ENCODE measurements around the gene PMIS2.
"Not testable (repeated sequence)": the region's sequence is repeated elsewhere in the genome, so short reads cannot be mapped to it uniquely, and the experiment has no call there.

The PMIS2 gene

DNA sequence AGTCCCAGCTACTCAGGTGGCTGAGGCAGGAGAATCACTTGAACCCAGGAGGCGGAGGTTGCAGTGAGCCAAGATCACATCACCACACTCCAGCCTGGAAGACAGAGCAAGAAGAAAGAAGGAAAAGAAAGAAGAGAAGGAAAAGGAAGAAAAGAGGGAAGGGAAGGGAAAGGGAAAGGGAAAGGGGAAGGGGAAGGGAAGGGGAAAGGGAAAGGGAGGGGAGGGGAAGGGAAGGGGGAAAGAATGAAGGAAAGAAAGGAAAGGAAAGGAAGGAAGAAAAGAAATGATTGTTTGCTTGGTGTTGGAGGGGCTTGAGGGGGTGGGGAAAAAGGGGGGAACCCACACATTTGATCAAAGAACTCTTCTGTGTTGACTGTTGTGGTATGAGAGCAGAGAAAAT is 10.0 kb downstream of the PMIS2 start:
- no peak for DNase-seq

DNA sequence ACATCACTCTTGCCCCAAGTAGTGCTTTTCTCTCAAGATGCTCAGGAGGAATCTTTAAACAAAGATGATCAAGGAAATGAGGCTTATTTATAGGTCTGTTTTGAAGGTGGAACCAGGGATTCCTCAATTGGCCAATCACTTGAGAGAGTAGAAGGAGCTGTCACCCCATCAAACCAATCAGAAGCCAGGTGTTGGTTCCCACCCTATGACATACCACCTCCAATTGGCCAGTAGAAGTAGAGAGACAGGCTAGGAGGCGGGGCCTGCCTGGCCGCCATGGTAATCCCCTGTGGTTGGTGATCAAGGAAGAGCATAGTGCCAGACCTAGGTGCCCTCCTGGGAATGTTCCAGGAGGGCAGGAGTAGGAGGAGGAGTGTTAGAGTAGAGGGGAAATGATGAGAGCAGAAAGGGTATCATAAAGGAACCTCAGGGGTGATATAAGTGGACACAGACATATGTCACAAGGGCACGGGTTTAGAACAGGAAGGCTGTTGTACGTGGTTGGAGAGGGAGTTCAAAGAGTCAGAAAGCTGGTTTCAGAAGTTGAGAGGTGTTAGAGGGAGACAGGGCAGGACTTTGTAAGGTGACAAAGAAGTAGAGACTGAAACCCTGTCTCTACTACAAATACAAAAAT is 10.5 kb downstream of the PMIS2 start:
- no peak for DNase-seq

DNA sequence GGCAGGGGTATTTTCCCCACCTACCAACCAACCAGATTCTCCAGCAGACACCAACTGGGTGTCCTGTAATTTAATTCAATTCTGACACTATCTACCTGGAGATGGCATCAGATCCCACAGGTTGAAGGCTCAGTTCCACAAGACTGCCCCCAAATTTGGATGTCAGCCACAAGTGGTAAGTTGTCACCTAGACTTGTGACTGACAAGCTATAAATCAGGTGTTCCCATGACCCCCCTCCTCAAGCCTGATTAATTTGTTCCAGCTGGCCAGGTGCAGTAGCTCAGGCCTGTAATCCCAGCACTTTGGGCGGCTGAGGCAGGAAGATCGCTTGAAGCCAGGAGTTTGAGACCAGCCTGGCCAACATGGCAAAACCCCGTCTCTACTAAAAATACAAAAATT is 16.0 kb downstream of the PMIS2 start:
- DNase-seq = no peak

DNA sequence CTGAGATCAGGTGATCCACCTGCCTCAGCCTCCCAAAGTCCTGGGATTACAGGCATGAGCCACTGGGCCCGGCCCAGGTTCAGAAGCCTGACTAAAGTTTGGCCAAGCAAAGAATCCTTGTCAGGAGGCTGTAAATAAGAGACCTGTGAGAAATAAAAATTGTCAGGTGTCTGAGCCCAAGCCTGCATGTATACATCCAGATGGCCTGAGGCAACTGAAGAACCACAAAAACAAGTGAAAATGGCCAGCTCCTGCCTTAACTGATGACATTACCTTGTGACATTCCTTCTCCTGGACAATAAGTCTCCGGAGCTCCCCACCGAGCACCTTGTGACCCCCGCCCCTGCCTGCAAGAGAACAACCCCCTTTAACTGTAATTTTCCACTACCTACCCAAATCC is 18.5 kb downstream of the PMIS2 start:
- DNase-seq = not testable (repeated sequence)

DNA sequence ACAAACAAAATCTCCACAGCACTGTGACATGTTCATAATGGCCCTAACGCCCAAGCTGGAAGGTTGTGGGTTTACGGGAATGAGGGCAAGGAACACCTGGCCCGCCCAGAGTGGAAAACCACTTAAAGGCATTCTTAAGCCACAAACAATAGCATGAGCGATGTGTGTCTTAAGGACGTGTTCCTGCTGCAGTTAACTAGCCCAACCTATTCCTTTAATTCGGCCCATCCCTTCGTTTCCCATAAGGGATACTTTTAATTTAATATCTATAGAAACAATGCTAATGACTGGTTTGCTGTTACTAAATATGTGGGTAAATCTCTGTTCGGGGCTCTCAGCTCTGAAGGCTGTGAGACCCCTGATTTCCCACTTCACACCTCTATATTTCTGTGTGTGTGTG is 21.2 kb downstream of the PMIS2 start:
- not testable (repeated sequence) for DNase-seq

DNA sequence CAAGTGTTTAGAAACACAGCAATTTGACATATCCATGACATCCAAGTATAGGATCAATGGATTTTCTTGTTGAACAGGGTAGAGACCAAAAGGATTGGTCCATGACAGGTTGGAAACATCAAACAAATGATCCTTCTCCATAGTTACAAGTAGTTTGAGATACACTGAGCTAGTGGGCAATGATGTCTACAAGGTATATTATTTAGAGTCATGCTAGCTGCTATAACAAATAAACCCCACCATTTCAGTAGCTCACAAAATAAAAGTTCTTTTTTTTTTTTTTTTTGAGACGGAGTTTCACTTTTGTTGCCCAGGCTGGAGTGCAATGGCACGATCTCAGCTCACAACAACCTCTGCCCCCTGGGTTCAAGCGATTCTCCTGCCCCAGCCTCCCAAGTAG is 21.7 kb downstream of the PMIS2 start:
- no peak for DNase-seq

DNA sequence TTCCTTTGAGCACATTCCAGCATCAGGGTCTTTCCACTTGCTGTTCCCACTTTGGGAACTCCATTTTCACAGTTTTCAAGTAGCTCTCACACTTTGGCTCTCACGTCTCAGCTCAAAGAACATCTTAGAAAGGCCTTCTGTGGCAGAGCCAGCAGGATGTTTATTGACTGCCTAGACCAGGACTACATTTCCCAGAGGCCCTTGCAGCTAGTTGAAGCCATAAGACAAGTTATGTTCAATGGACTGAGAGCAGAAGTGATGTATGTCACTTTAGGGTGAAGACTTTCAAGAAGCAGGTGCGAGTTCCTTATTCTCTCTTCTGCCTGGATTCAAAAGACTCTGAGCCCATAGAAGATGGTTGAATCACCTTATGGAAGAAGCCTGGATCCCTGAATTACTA is 22.3 kb downstream of the PMIS2 start:
- no peak for DNase-seq

DNA sequence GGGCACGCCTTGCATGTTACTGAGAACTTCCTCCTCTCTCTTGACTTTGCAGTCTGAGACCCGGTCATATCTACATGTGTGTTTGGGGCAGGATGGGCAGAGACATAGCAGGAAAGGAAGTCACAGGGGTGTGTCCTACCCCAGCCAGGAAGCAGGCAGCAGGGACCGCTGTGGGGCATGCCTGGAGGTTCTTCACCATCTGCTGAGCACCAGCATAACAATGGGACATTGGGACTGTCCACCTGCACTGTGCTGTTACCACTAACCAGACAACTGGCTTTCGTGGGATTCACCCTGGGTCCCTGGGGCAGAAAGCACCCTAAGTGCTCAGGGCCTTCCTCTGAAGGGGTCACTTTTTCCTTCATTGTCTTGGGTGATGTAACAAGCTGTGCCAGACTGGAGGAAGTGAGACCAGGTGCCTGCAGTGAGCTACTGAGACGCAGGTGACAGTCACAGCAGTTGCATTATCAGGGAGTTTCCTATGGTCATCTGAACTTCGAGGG is 23.9 kb downstream of the PMIS2 start:
- DNase-seq = no peak

DNA sequence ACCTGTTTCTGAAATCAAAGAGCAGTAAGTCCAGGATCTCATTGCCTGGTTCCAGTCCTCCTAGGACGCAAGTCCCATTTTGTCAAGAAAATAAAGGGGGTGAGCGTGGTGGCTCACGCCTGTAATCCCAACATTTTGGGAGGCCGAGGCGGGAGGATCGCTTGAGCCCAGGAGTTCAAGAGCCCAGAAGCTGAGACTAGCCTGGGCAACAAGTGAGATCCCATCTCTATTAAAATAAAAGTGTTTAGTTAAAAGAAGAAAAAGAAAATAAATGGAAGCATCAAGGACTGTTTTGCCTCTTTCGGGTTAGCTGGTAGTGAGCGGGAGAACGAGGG is 26.2 kb downstream of the PMIS2 start:
- no peak for DNase-seq

DNA sequence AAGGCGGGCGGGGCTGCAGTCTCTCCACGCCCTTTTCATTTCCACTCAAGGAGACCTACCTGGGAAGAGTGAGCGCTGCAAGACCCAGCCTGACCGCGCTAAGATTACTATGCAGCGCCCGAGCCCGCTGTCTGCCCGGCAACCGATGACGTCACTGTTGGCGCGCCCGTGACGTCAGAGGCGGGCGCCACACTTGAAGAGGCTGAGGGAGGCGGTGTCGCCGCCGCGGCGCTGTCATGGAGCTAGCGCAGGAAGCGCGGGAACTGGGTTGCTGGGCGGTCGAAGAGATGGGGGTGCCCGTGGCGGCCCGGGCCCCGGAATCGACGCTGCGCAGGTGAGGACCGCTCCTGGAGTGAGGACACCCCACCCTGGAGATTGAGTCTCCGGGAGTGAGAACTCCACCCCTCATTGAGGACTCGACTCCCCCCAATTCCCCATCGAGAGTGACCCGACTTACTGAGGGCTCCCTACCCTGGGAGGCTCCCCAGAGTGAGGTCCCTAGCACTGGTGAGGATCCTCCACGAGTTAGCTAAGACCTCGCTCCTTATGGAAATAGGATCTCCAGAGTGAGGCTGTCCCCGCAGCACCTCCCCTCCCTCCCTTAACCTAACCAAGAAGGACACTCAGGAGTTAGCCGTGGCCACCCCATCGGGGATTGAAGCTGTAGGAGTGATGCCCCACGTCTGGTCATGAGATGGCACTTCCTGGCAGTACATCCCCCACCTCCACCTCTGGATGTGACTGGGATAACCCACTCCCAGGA is 26.8 kb downstream of the PMIS2 start, which contains the start of gene HAUS5:
Gene HAUS5, plus strand, starts transcription at position 177 of the 763 bp plus-strand sequence. Its CDS starts 60 bp downstream, at position 237.
- DNase-seq = peak; percentile 86

DNA sequence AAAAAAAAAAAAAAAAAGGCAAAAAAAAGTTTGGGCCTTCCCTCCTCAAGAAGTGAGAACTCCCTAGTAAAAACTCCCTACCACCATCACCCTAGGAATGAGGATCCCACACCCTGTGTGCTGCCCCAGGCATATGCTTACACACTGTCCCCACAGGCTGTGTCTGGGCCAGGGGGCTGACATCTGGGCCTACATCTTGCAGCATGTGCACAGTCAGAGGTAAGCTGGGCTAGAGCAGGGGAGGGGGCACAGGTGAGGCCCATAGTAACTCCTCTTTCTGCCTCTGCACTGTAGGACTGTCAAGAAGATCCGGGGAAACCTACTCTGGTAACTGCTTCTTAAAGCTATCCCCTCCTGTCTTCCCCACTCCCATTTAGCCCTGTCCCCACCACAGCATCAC is 27.6 kb downstream of the PMIS2 start:
- DNase-seq = no peak

DNA sequence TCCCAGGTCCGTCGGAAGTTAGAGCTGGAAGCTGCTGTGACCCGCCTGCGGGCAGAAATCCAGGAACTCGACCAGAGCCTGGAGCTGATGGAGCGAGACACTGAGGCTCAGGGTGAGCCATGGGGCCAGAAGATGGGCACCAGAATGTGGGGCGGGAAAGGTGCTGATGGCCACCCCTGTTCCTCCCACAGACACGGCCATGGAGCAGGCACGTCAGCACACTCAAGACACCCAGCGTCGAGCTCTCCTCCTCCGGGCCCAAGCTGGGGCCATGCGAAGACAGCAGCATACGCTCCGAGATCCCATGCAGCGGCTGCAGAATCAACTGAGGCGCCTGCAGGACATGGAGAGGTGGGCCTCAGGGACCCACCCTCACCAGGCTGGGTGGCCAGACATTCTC is 29.1 kb downstream of the PMIS2 start:
- no peak for DNase-seq

DNA sequence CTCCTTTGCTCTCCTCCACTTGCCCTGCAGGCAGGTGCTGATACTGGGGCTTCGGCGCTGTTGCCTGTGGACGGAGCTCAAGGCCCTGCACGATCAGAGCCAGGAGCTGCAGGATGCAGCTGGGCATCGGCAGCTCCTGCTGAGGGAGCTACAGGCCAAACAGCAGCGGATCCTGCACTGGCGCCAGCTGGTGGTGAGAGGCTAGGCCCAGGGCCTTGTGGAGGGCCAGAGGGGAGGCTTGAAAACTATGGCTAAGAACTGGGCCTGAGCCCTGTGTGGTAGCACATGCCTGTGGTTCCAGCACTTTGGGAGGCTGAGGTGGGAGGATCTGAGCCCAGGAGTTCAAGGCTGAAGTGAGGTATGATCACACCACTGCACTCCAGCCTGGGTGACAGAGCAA is 32.9 kb downstream of the PMIS2 start:
- DNase-seq = no peak

DNA sequence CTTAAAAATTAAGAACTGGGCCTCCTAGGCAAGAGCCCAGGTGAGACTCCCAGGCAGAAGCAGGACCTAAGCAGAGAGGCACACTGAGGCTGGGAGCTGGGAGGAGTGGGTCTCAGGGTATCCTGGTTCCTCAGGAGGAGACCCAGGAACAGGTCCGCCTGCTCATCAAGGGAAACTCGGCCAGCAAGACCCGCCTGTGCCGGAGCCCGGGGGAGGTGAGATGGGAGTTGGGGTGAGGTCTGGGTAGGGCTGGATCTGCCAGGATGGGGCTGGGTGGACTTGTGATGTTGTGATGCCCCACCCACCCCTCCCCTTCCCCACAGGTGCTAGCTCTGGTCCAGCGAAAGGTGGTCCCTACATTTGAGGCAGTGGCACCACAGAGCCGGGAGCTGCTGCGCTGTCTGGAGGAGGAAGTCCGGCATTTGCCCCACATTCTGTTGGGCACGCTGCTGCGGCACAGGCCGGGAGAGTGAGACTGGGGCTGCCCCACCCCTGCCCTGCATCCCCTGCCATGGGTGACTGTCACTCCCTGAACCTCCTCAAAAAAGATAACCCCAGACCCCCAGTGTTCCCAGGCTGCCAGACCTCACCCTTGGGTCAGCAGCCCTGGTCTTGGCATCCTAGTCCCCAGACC is 33.4 kb downstream of the PMIS2 start:
- DNase-seq = no peak

DNA sequence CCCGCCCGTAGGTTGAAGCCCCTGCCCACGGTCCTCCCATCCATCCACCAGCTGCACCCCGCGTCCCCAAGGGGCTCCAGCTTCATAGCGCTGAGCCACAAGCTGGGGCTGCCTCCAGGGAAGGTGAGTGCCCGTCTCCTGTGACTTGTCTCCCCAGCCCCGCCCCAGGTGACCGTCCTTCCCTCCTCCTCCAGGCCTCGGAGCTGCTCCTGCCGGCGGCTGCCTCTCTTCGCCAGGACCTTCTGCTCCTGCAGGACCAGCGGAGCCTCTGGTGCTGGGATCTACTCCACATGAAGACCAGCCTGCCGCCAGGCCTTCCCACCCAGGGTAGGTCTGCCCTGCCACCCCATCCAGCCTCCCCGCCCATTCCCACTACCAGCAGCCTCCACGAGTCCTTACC is 34.0 kb downstream of the PMIS2 start:
- DNase-seq = no peak

DNA sequence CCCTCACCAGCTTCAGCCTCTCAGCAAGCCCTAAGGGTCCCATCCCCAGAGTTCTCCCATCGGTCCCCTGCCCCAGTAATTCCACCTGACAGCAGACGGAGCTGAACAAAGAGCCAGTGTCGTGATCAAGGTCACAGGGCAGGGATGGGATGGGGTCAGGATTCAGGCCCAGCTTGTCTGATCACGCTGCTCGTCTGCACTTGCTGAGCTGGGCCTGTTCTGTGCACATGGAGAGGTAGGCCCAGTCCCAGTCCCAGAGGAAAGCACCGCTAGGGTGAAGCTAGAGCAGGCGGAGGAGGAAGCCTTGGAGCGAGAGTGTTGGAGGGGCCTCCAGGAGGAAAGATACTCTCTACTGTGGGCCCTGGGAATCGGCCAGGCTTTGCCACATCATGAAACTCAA is 35.7 kb downstream of the PMIS2 start:
- DNase-seq = no peak

DNA sequence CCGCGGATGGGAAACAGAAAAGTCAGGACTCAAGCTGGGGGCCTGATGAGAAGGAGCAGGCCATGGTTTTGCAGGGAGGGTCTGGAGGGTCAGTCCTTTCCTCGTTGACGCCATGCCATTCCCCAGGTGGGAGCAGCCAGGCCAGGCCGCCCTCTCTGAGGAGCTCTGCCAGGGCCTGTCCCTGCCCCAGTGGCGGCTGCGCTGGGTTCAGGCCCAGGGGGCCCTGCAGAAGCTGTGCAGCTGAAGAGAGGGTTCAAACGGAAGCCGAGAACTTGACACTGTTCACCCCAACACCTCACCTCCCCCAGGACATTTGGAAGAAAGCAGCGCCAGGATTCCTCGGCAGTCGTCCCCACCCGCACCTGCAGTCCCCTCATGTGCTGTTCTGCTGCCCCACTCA is 36.8 kb downstream of the PMIS2 start:
- DNase-seq = no peak

DNA sequence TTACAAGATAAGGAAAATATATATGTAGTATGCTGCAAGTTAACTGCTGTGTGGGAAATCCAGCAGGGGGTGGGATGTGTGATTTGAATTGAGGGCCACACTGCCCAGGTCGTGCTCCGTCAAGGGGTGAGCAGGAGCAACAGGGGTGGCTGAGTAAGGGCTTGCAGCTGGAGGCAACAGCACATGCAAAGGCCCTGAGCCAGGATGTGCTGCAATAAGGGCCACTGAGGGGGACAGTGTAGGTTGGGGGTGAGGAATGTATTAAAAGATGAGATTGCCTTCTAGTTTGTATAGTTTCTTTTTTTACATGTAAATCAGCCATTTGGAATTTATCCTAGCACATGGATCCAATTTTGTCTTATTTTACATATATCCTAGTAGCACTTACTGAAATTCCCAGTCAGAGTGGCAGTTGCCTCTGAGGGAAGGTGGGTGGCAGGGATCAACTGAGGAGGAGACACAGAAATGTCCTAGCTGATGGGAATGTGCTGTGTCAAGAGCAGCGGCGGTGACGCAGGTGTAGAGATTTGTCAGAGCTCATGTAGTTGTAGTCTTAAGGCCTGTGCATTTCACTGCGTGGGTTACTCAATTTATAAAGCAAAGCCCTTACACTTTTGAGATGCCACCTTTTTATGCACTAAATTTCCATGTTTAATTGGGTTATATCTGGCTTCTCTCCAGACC is 37.5 kb downstream of the PMIS2 start:
- DNase-seq = no peak

DNA sequence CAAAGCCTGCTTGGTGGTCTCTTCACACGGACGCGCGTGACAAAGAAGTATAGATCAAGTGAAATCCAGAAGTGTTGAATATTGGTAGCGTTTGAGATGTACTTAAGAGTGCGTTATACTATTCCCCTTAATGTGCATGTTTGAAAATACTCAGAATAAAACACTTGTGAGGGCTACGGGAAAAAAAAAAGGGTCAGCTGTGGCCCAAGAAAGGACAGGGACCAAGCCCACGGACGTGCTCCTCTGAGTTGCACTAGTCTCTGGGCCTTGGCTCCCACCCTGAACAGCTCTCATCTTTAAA is 42.2 kb downstream of the PMIS2 start:
- no peak for DNase-seq

DNA sequence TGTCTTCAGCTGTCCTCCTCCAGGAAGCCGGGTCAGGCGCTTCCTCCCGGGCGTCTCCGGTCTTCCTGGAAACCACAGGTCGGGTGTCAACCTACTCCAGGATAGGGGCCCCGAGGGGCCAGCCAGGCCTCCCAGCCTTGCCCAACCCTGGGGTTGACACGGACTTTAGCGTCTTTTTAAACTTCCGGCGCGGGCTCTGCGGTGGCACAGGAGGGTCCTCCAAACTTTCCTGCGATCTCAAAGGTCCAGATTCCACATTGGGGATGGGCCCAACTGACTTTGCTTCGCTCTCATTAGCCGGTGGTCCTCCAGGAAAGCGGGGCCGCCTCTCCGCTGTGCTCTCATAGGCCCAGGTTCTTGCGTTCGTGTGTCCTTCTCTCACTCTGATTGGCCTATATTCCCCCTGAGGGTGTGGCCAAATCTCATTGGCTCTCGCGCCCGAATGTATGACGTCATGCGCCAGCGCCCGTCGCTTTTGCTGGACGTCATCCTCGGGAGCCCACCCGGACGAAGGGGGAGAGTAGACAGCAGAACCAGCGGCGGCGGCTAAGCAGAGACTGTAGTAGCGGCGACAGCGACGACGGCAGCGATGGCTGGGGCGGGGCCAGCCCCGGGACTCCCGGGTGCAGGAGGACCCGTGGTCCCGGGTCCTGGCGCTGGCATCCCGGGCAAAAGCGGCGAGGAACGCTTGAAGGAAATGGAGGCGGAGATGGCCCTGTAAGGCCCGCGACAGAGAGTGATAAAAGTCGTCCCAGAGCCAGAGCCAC is 42.8 kb downstream of the PMIS2 start, which contains the start of gene RBM42:
Gene RBM42, plus strand, starts transcription at position 472 of the 767 bp plus-strand sequence. Its CDS starts 118 bp downstream, at position 590.
- peak; percentile 99 for DNase-seq

DNA sequence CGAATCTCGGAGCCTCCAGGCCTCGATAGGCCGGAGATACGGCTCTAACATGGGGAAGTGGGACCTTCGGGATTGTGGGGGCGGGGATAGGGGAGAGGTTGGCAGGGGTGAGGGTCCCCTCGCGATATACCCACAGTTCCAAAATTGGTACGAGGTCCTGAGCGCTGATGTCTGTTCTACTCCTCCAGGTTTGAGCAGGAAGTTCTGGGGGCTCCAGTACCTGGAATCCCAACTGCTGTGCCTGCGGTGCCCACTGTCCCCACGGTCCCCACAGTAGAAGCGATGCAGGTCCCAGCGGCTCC is 43.3 kb downstream of the PMIS2 start:
- no peak for DNase-seq

DNA sequence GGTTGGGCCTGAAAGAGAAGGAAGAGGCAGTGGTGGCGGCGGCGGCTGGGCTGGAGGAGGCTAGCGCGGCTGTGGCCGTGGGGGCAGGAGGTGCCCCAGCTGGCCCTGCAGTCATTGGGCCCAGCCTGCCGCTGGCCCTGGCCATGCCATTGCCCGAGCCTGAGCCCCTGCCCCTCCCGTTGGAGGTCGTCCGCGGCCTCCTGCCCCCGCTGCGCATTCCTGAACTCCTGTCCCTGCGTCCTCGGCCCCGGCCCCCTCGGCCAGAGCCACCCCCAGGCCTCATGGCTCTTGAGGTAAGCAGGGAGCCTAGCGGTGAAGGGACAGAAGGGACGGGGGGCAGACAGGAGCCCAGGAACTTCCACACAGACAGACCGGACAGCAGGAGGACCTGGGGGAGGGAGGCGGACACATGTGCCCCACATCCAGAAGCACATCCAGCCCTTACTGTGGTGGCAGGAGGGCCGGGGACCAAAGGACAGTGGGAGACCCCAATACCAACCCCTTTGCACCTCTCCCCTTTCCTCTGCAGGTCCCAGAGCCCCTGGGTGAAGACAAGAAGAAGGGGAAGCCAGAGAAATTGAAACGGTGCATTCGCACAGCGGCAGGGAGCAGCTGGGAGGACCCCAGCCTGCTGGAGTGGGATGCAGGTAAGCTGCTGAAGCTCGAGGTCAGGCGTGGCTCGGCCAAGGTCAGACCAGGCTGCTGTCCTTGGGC is 47.9 kb downstream of the PMIS2 start:
- DNase-seq = no peak
